Neural cell (in vitro differentiated cells): Measurements from ENCODE around the gene CAMK2D.

Source experiments
- EP300 ChIP-seq: fragments of 450-650 bp; conservative IDR thresholded peaks from 2 replicates; pipeline ENCODE4 v1.6.1; 2014; ENCODE audit warnings: antibody characterized with exemption, mild to moderate bottlenecking, moderate library complexity; ENCODE audit not compliant: poor library complexity, severe bottlenecking
- EZH2 ChIP-seq: fragments of 200-600, 300-800 bp; shearing (Covaris generic), sonication (generic); IDR thresholded peaks from 2 replicates; pipeline ENCODE4 v1.6.1; 2014; ENCODE audit warnings: antibody characterized with exemption, low read length, borderline replicate concordance, mild to moderate bottlenecking; ENCODE audit not compliant: insufficient read depth, poor library complexity, severe bottlenecking
- MXI1 ChIP-seq: fragments of 450-650 bp; conservative IDR thresholded peaks from 2 replicates; pipeline ENCODE4 v1.6.1; 2014; ENCODE audit warnings: antibody characterized with exemption, mild to moderate bottlenecking; ENCODE audit not compliant: poor library complexity, severe bottlenecking
- POLR2AphosphoS5 ChIP-seq: IDR thresholded peaks from 2 replicates; pipeline ENCODE4 v1.6.1; 2012
- RAD21 ChIP-seq: fragments of 450-650 bp; conservative IDR thresholded peaks from 2 replicates; pipeline ENCODE4 v1.6.1; 2014; ENCODE audit warnings: antibody characterized with exemption, mild to moderate bottlenecking, moderate library complexity
- SMC3 ChIP-seq: fragments of 450-650 bp; conservative IDR thresholded peaks from 2 replicates; pipeline ENCODE4 v1.6.1; 2014; ENCODE audit warnings: antibody characterized with exemption, mild to moderate bottlenecking, moderate library complexity; ENCODE audit not compliant: poor library complexity
- TAF1 ChIP-seq: IDR thresholded peaks from 2 replicates; pipeline ENCODE4 v1.6.1; 2012; ENCODE audit warnings: low read depth
- TF ChIP-seq, protein P1 (sequence below): fragments of 450-650 bp; IDR thresholded peaks from 2 replicates; pipeline ENCODE4 v1.5.1; 2014; ENCODE audit warnings: antibody characterized with exemption, mild to moderate bottlenecking, moderate library complexity; ENCODE audit not compliant: poor library complexity, severe bottlenecking
- TF ChIP-seq, protein P2 (sequence below): IDR thresholded peaks from 2 replicates; pipeline ENCODE4 v1.6.1; 2012; ENCODE audit warnings: borderline replicate concordance

DNA sequence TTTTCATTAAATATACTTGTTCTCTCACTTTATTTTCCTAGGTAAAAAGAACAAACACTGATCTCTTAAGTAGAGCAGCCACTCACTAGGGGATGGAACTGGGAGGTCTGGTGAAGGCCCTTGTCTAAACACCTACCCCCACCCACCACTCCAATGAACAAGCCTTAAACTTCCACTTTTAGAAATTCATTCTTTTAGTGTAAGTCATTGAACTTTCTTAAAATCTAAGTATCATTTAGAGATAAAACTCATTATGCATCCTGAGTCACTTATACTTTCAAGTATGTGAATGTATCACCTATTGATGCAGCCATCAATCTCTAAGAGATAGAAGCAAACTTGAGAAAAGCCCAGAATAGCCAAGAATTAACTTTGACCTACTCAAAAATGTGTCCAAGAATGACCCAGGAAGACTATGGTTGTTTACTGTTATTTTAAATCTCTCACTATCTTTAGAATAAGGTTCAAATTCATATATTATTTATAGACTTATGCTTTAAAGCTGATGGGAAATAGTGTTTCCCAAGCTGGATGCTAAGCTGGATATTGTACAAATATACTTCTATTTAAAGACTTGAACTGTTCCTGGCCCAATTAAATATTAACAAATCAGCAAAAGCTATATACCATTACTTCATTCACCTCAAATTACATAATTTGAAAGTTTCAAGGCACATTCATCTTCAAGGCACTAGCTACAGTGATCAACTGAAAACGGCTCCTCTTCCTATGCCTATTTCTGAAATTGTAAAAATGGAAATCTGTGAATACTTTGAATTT, 49.5 kb downstream of the CAMK2D start:
- TF ChIP-seq, protein P1, sequence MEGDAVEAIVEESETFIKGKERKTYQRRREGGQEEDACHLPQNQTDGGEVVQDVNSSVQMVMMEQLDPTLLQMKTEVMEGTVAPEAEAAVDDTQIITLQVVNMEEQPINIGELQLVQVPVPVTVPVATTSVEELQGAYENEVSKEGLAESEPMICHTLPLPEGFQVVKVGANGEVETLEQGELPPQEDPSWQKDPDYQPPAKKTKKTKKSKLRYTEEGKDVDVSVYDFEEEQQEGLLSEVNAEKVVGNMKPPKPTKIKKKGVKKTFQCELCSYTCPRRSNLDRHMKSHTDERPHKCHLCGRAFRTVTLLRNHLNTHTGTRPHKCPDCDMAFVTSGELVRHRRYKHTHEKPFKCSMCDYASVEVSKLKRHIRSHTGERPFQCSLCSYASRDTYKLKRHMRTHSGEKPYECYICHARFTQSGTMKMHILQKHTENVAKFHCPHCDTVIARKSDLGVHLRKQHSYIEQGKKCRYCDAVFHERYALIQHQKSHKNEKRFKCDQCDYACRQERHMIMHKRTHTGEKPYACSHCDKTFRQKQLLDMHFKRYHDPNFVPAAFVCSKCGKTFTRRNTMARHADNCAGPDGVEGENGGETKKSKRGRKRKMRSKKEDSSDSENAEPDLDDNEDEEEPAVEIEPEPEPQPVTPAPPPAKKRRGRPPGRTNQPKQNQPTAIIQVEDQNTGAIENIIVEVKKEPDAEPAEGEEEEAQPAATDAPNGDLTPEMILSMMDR: no peak
- TF ChIP-seq EP300: no peak
- TF ChIP-seq TAF1: no peak
- TF ChIP-seq POLR2AphosphoS5: no peak
- no peak for TF ChIP-seq EZH2
- TF ChIP-seq, protein P2, sequence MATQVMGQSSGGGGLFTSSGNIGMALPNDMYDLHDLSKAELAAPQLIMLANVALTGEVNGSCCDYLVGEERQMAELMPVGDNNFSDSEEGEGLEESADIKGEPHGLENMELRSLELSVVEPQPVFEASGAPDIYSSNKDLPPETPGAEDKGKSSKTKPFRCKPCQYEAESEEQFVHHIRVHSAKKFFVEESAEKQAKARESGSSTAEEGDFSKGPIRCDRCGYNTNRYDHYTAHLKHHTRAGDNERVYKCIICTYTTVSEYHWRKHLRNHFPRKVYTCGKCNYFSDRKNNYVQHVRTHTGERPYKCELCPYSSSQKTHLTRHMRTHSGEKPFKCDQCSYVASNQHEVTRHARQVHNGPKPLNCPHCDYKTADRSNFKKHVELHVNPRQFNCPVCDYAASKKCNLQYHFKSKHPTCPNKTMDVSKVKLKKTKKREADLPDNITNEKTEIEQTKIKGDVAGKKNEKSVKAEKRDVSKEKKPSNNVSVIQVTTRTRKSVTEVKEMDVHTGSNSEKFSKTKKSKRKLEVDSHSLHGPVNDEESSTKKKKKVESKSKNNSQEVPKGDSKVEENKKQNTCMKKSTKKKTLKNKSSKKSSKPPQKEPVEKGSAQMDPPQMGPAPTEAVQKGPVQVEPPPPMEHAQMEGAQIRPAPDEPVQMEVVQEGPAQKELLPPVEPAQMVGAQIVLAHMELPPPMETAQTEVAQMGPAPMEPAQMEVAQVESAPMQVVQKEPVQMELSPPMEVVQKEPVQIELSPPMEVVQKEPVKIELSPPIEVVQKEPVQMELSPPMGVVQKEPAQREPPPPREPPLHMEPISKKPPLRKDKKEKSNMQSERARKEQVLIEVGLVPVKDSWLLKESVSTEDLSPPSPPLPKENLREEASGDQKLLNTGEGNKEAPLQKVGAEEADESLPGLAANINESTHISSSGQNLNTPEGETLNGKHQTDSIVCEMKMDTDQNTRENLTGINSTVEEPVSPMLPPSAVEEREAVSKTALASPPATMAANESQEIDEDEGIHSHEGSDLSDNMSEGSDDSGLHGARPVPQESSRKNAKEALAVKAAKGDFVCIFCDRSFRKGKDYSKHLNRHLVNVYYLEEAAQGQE: no peak
- TF ChIP-seq RAD21: no peak
- TF ChIP-seq MXI1: no peak
- TF ChIP-seq SMC3: no peak
